Thoracic aorta (tissue), 2 donors: ENCODE results near the gene BCAR3. TPM values are rescaled to one million over a fixed set of nuclear protein-coding genes. Genes with fewer than 3 reads are reported as not detected.

Source experiments
- ATAC-seq: fragments of 150-250 bp; one replicate; pipeline ENCODE4 v1.8.0; 2017; ENCODE audit warnings: low read depth; ENCODE audit not compliant: insufficient number of reproducible peaks, low FRiP score
- DNase-seq: peaks from one replicate; pipeline ENCODE4 v3.0.0-alpha.2; 2020; ENCODE audit warnings: low spot score
- H3K27ac ChIP-seq, 2 donors: fragments of 200-600 bp; sonication (generic); 1 replicate in 1 of 2; 2 replicates in 1 of 2; pipeline ENCODE4 v1.5.1; 2016; ENCODE audit warnings: mild to moderate bottlenecking in 2 of 2, moderate library complexity in 2 of 2
- H3K27me3 ChIP-seq: fragments of 200-600 bp; sonication (generic); replicated peaks from 2 replicates; pipeline ENCODE4 v1.6.0; 2016; ENCODE audit warnings: mild to moderate bottlenecking; ENCODE audit not compliant: insufficient read depth
- H3K36me3 ChIP-seq: fragments of 200-600 bp; sonication (generic); one replicate; pipeline ENCODE4 v1.5.1; 2016
- H3K4me1 ChIP-seq, 2 donors: fragments of 200-600 bp; sonication (generic); 1 replicate in 1 of 2; 2 replicates in 1 of 2; pipeline versions ENCODE4 v1.5.1 to v1.6.0; 2016; ENCODE audit warnings: low read depth in 2 of 2, mild to moderate bottlenecking in 1 of 2; ENCODE audit not compliant: control insufficient read depth in 1 of 2
- H3K4me3 ChIP-seq: fragments of 200-600 bp; sonication (generic); 2 replicates; pipeline ENCODE4 v1.5.1; 2016; ENCODE audit warnings: mild to moderate bottlenecking
- H3K9me3 ChIP-seq: fragments of 200-600 bp; sonication (generic); 2 replicates; pipeline ENCODE4 v1.5.1; 2016
- CTCF ChIP-seq: fragments of 200-600 bp; sonication (generic); IDR thresholded peaks from one replicate; pipeline ENCODE4 v1.5.1; 2019; ENCODE audit warnings: antibody characterized with exemption
- total RNA-seq, 2 donors: library from RNA; depleted of rRNA; stranded (reverse); fragments of >200 nt; gene quantifications; one replicate each; pipeline versions ENCODE4 v1.1.0 to v1.2.3, GENCODE V29; 2016

The BCAR3 gene
- total RNA-seq, 2 donors from 2014 or later = 26.7 to 36.3 TPM

GRCh38 chr1:93638307-93638847 lies 43.3 kb downstream of the BCAR3 start:
- H3K4me3 ChIP-seq = no peak overlapping the region
- no peaks in the 10 kb centered on the region for H3K9me3 ChIP-seq
- H3K4me1 ChIP-seq = peaks cover 14 to 40% of the 10 kb centered on the region in 2 donors
- ATAC-seq (no peak), DNase-seq (no peak)
- H3K27ac ChIP-seq = no peak overlapping the region
- no peaks in the 10 kb centered on the region for H3K36me3 ChIP-seq
- no peak for TF ChIP-seq CTCF
- no peaks in the 10 kb centered on the region for H3K27me3 ChIP-seq

GRCh38 chr1:93636712-93637111 lies 44.9 kb downstream of the BCAR3 start:
- TF ChIP-seq CTCF = no peak
- H3K4me3 ChIP-seq = no peak overlapping the region
- H3K9me3 ChIP-seq = no peaks in the 10 kb centered on the region
- H3K27ac ChIP-seq = no peak overlapping the region
- no peak for ATAC-seq
- peaks cover 14 to 30% of the 10 kb centered on the region in 2 donors for H3K4me1 ChIP-seq
- no peaks in the 10 kb centered on the region for H3K36me3 ChIP-seq
- no peak for DNase-seq
- H3K27me3 ChIP-seq = no peaks in the 10 kb centered on the region

- no peaks in the 10 kb centered on the region for H3K27me3 ChIP-seq
- no peaks in the 10 kb centered on the region for H3K36me3 ChIP-seq
- no peak for TF ChIP-seq CTCF
- ATAC-seq (no peak), DNase-seq (no peak)
- H3K9me3 ChIP-seq = no peaks in the 10 kb centered on the region
- no peak overlapping the region for H3K4me3 ChIP-seq
- peaks cover 9 to 22% of the 10 kb centered on the region in 2 donors for H3K4me1 ChIP-seq
- no peak overlapping the region for H3K27ac ChIP-seq
These were observed 45.8 kb downstream of the BCAR3 start for GRCh38 chr1:93635614-93636543.

GRCh38 chr1:93633313-93633712 lies 48.3 kb downstream of the BCAR3 start:
- DNase-seq = no peak
- ATAC-seq = no peak
- TF ChIP-seq CTCF = no peak
- Histone ChIP-seq H3K36me3 (no peaks in the 10 kb centered on the region), H3K9me3 (no peaks in the 10 kb centered on the region), H3K4me1 (peaks cover 5 to 24% of the 10 kb centered on the region in 2 donors), H3K27ac (no peak overlapping the region), H3K27me3 (no peaks in the 10 kb centered on the region), H3K4me3 (no peak overlapping the region)

- Histone ChIP-seq H3K36me3 (no peaks in the 10 kb centered on the region), H3K4me3 (no peak overlapping the region), H3K27me3 (no peaks in the 10 kb centered on the region), H3K27ac (no peak overlapping the region), H3K4me1 (peaks cover 5 to 24% of the 10 kb centered on the region in 2 donors), H3K9me3 (no peaks in the 10 kb centered on the region)
- DNase-seq (no peak), ATAC-seq (no peak)
- TF ChIP-seq CTCF = no peak
These were observed 49.8 kb downstream of the BCAR3 start for GRCh38 chr1:93631626-93632365.
